Measurements from ENCODE around the gene FOXA1. TPM values are rescaled to one million over a fixed set of nuclear protein-coding genes. Genes with fewer than 3 reads are reported as not detected.

FOXA1 gene
- total and polyA plus RNA-seq, 7 donors = 14.4 to 19.4 (median 18.3) TPM; not detected in 4

DNA sequence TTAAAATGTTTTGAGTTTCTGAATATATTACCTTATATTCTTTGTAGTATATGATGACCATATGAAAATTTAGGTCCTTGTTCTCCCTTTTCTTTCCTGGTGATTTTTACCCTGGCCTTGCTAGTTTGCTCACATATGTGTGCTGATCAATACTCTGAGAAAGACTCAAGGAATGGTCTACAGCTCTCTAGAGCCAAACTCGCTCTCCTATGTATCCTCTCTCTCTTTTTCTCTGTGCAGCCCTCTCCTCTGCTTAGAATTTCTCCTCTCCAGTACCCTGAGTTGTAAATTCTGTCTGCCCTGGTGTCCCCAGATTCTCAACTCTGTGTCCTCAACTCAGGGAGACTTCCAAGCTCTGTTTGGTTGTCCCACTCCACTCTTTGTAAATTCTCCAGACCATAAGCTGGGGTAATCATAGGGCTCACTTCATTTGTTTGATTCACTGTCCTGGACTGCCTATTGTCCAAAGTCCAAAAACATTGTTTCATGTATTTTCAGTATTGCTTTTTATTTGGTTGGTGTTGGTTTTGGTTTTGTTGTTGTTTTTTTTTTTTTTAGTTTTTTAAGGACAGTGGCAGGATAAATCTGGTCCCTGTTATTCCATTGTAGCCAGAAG lies 41.0 kb downstream of the FOXA1 start:
- Histone ChIP-seq H3K4me3 (no peak overlapping the region), H3K9me3 (peaks cover 0 to 3% (median 0%) of the 10 kb centered on the region in 4 donors), H3K36me3 (no peaks in the 10 kb centered on the region), H3K27me3 (no peaks in the 10 kb centered on the region), H3K4me1 (no peaks in the 10 kb centered on the region), H3K27ac (no peak overlapping the region)
- TF ChIP-seq POLR2AphosphoS5 (IDR thresholded peaks at IDR 0.05) (no peak), CTCF (IDR thresholded peaks at IDR 0.05) (no peak), POLR2A (IDR thresholded peaks at IDR 0.05) (no peak), EP300 (IDR thresholded peaks at IDR 0.05) (no peak)
- intact Hi-C loops (cut with DNase I) = no loop called here
- no peak for DNase-seq
- WGBS, 2 donors = 87 to 93% methylated on average over 1 of the region's 1 CpG

DNA sequence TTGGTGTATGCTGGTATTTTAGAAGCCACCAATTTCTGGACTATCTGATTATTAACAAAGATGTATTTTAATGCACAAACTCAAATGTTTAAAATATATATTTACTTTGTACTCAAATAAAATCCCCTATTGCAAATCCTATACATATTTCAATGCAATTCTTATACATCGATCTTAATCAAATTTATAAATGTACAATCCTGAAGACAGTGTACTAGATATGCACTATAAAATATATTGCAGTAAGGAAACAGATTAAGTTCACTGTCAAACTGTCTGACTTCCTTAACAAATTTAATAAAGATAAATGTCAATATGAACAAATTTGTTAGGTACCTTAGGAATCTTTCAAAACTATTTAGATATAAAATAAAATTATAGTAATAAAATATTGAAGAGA lies 43.9 kb downstream of the FOXA1 start:
- Histone ChIP-seq H3K27ac (no peak overlapping the region), H3K9me3 (no peaks in the 10 kb centered on the region), H3K36me3 (no peaks in the 10 kb centered on the region), H3K4me1 (no peaks in the 10 kb centered on the region), H3K4me3 (no peak overlapping the region), H3K27me3 (no peaks in the 10 kb centered on the region)
- intact Hi-C loops (cut with DNase I) = no loop called here
- DNase-seq = no peak
- TF ChIP-seq CTCF (IDR thresholded peaks at IDR 0.05) = no peak
- TF ChIP-seq POLR2A (IDR thresholded peaks at IDR 0.05) = no peak
- no peak for TF ChIP-seq EP300 (IDR thresholded peaks at IDR 0.05)
- TF ChIP-seq POLR2AphosphoS5 (IDR thresholded peaks at IDR 0.05) = no peak
- WGBS, 2 donors = 86 to 88% methylated on average over 1 of the region's 1 CpG

- DNase-seq = no peak
- 63 to 65% methylated on average over 5 of the region's 5 CpGs for WGBS, 2 donors
- no peaks in the 10 kb centered on the region for H3K9me3 ChIP-seq
- H3K4me3 ChIP-seq = no peak overlapping the region
- intact Hi-C loops (cut with DNase I) = no loop called here
- no peaks in the 10 kb centered on the region for H3K36me3 ChIP-seq
- TF ChIP-seq POLR2A (IDR thresholded peaks at IDR 0.05) (no peak), CTCF (IDR thresholded peaks at IDR 0.05) (no peak), POLR2AphosphoS5 (IDR thresholded peaks at IDR 0.05) (no peak), EP300 (IDR thresholded peaks at IDR 0.05) (no peak)
- H3K4me1 ChIP-seq = no peaks in the 10 kb centered on the region
- no peak overlapping the region for H3K27ac ChIP-seq
- no peaks in the 10 kb centered on the region for H3K27me3 ChIP-seq
Observed at GRCh38 chr14:37550511-37550910, 44.5 kb downstream of the FOXA1 start.

GRCh38 chr14:37546621-37547447 lies 48.2 kb downstream of the FOXA1 start:
- 13 to 55% methylated on average over 6 of the region's 6 CpGs for WGBS, 2 donors
- no peak for TF ChIP-seq CTCF (IDR thresholded peaks at IDR 0.05)
- no peak for TF ChIP-seq EP300 (IDR thresholded peaks at IDR 0.05)
- no peak for TF ChIP-seq POLR2A (IDR thresholded peaks at IDR 0.05)

More at GRCh38 chr14:37546621-37547447, 48.2 kb downstream of the FOXA1 start:
- H3K27me3 ChIP-seq = no peaks in the 10 kb centered on the region
- H3K4me3 ChIP-seq = no peak overlapping the region
- H3K36me3 ChIP-seq = no peaks in the 10 kb centered on the region
- intact Hi-C loops (cut with DNase I) = no loop called here
- no peak overlapping the region for H3K27ac ChIP-seq
- H3K9me3 ChIP-seq = no peaks in the 10 kb centered on the region
- no peak for DNase-seq
- no peaks in the 10 kb centered on the region for H3K4me1 ChIP-seq

Measured in sigmoid colon (tissue), 7 donors.